Stimulated activated CD8-positive, alpha-beta memory T cell treated with anti-CD3 and anti-CD28 coated beads, Interleukin-7, amount 100 ng/mL, for 24 hours (primary cell): ENCODE measurements around the gene ADGRF3.
"Not testable (repeated sequence)": the region's sequence is repeated elsewhere in the genome, so short reads cannot be mapped to it uniquely, and the experiment has no call there.

Experiments
- DNase-seq: peaks from one replicate; pipeline ENCODE4 v3.0.0-alpha.2; 2020; ENCODE audit warnings: low read depth

ADGRF3 gene

GRCh38 chr2:26346454-26347053, at the start of gene ADGRF3:
TSS of gene ADGRF3 (minus strand) at chr2:26346789. CDS start at chr2:26346234, 555 bp downstream.
- DNase-seq = peak; percentile 34

- DNase-seq = no peak
Observed at GRCh38 chr2:26395394-26395793, 48.8 kb upstream of the ADGRF3 start.

- DNase-seq = no peak
Observed at GRCh38 chr2:26394694-26395093, 48.1 kb upstream of the ADGRF3 start.

GRCh38 chr2:26387189-26387588, 40.6 kb upstream of the ADGRF3 start:
- DNase-seq = no peak

- DNase-seq = no peak
Observed at GRCh38 chr2:26384597-26384996, 38.0 kb upstream of the ADGRF3 start.

GRCh38 chr2:26384183-26384582, 37.6 kb upstream of the ADGRF3 start:
- no peak for DNase-seq

GRCh38 chr2:26382564-26382963, 36.0 kb upstream of the ADGRF3 start:
- DNase-seq = no peak

- no peak for DNase-seq
Observed at GRCh38 chr2:26380281-26380680, 33.7 kb upstream of the ADGRF3 start.

- DNase-seq = no peak
Observed at GRCh38 chr2:26376799-26377198, 30.2 kb upstream of the ADGRF3 start.

- not testable (repeated sequence) for DNase-seq
Observed at GRCh38 chr2:26370909-26371308, 24.3 kb upstream of the ADGRF3 start.

GRCh38 chr2:26369664-26370063, 23.1 kb upstream of the ADGRF3 start:
- DNase-seq = not testable (repeated sequence)

- no peak for DNase-seq
Observed at GRCh38 chr2:26366957-26367356, 20.4 kb upstream of the ADGRF3 start.

- DNase-seq = no peak
Observed at GRCh38 chr2:26364669-26365068, 18.1 kb upstream of the ADGRF3 start.

- no peak for DNase-seq
Observed at GRCh38 chr2:26363958-26364357, 17.4 kb upstream of the ADGRF3 start.

GRCh38 chr2:26363323-26363722, 16.7 kb upstream of the ADGRF3 start:
- no peak for DNase-seq

GRCh38 chr2:26359886-26360473, 13.4 kb upstream of the ADGRF3 start:
- no peak for DNase-seq

- no peak for DNase-seq
Observed at GRCh38 chr2:26356771-26357170, 10.2 kb upstream of the ADGRF3 start.

- DNase-seq = no peak
Observed at GRCh38 chr2:26356111-26356510, 9.5 kb upstream of the ADGRF3 start.

- DNase-seq = no peak
Observed at GRCh38 chr2:26355038-26355995, 8.7 kb upstream of the ADGRF3 start.

- DNase-seq = not testable (repeated sequence)
Observed at GRCh38 chr2:26354469-26354868, 7.9 kb upstream of the ADGRF3 start.

GRCh38 chr2:26352892-26353291, 6.3 kb upstream of the ADGRF3 start:
- DNase-seq = no peak

GRCh38 chr2:26351375-26352090, 4.9 kb upstream of the ADGRF3 start:
- DNase-seq = no peak
